WTC11 (cell line): ENCODE results near the gene MEGF6. TPM values are rescaled to one million over a fixed set of nuclear protein-coding genes. Genes with fewer than 3 reads are reported as not detected.

Experiments used
- ATAC-seq: fragments of 200-7000 bp; cut with Tn5 transposase; 2 replicates; pipeline ENCODE4 v1.10.0; 2021; ENCODE audit warnings: mild to moderate bottlenecking, moderate library complexity
- CTCF ChIA-PET: fragments of 300-600 bp; sonication (Branson Sonifier 250); formaldehyde crosslinking; loops from one replicate; lab custom pipeline; 2021; ENCODE audit warnings: antibody characterized with exemption; lab: Charles Lee
- POLR2A ChIA-PET: fragments of 350-600 bp; sonication (Branson Sonifier 250); formaldehyde crosslinking; loops from one replicate; lab custom pipeline; 2021; ENCODE audit warnings: antibody characterized with exemption; lab: Charles Lee
- DNase-seq: peaks from one replicate; pipeline ENCODE4 v3.0.0; 2021; ENCODE audit warnings: low spot score
- H3K27ac Mint-ChIP-seq: 2 replicates; pipeline ENCODE4 v1.8.0; 2021; ENCODE audit warnings: mixed read lengths
- H3K27me3 Mint-ChIP-seq: 2 replicates; pipeline ENCODE4 v1.8.0; 2021; ENCODE audit warnings: low read depth, mild to moderate bottlenecking, moderate library complexity, mixed read lengths
- H3K36me3 Mint-ChIP-seq: 2 replicates; pipeline ENCODE4 v1.8.0; 2021; ENCODE audit warnings: mixed read lengths
- H3K4me1 Mint-ChIP-seq: 2 replicates; pipeline ENCODE4 v1.8.0; 2022; ENCODE audit warnings: mixed read lengths
- H3K4me3 Mint-ChIP-seq: 2 replicates; pipeline ENCODE4 v1.8.0; 2021; ENCODE audit warnings: mild to moderate bottlenecking, moderate library complexity, mixed read lengths
- H3K9me3 Mint-ChIP-seq: 2 replicates; pipeline ENCODE4 v1.8.0; 2021; ENCODE audit warnings: mixed read lengths
- AR ChIP-seq: fragments of 250-450 bp; sonication (Bioruptor Pico); IDR thresholded peaks from 2 replicates; pipeline ENCODE4 v1.9.0; 2021; ENCODE audit warnings: mild to moderate bottlenecking
- E2F5 ChIP-seq: sonication (generic); formaldehyde crosslinking; IDR thresholded peaks from 2 replicates; pipeline ENCODE4 v1.8.1; 2022; ENCODE audit warnings: mild to moderate bottlenecking, moderate library complexity, missing genetic modification reagents
- ETV6 ChIP-seq: sonication (generic); formaldehyde crosslinking; IDR thresholded peaks from 2 replicates; pipeline ENCODE4 v1.8.1; 2022; ENCODE audit warnings: mild to moderate bottlenecking, missing genetic modification reagents
- FOXK1 ChIP-seq: sonication (generic); formaldehyde crosslinking; IDR thresholded peaks from 2 replicates; pipeline ENCODE4 v1.8.0; 2022; ENCODE audit warnings: mild to moderate bottlenecking, moderate library complexity, missing genetic modification reagents
- IRF2 ChIP-seq: sonication (generic); formaldehyde crosslinking; IDR thresholded peaks from 2 replicates; pipeline ENCODE4 v1.8.0; 2022; ENCODE audit warnings: low read depth, missing genetic modification reagents, borderline replicate concordance
- JAZF1 ChIP-seq: fragments of 250-450 bp; sonication (Bioruptor Pico); IDR thresholded peaks from 2 replicates; pipeline ENCODE4 v1.9.0; 2021; ENCODE audit warnings: moderate library complexity, mild to moderate bottlenecking, inconsistent platforms
- NFE2L1 ChIP-seq: sonication (generic); formaldehyde crosslinking; IDR thresholded peaks from 2 replicates; pipeline ENCODE4 v1.8.1; 2023; ENCODE audit warnings: missing genetic modification reagents
- NFYB ChIP-seq: sonication (generic); formaldehyde crosslinking; conservative IDR thresholded peaks from 2 replicates; pipeline ENCODE4 v1.8.0; 2022; ENCODE audit warnings: low read depth, missing genetic modification reagents
- NR2C2 ChIP-seq: sonication (generic); formaldehyde crosslinking; IDR thresholded peaks from 2 replicates; pipeline ENCODE4 v1.8.0; 2022; ENCODE audit warnings: mild to moderate bottlenecking, missing genetic modification reagents
- PRRX2 ChIP-seq: fragments of 250-450 bp; sonication (Bioruptor Pico); IDR thresholded peaks from 2 replicates; pipeline ENCODE4 v1.8.0; 2021; ENCODE audit warnings: mild to moderate bottlenecking
- SMAD4 ChIP-seq: sonication (generic); formaldehyde crosslinking; IDR thresholded peaks from 2 replicates; pipeline ENCODE4 v1.8.0; 2022; ENCODE audit warnings: mild to moderate bottlenecking, missing genetic modification reagents
- ZNF138 ChIP-seq: sonication (generic); formaldehyde crosslinking; conservative IDR thresholded peaks from 2 replicates; pipeline ENCODE4 v1.8.1; 2022; ENCODE audit warnings: mild to moderate bottlenecking, moderate library complexity, missing genetic modification reagents
- ZNF219 ChIP-seq: sonication (generic); formaldehyde crosslinking; IDR thresholded peaks from 2 replicates; pipeline ENCODE4 v1.8.0; 2023; ENCODE audit warnings: missing genetic modification reagents, mild to moderate bottlenecking, borderline replicate concordance
- ZNF317 ChIP-seq: sonication (generic); formaldehyde crosslinking; IDR thresholded peaks from 2 replicates; pipeline ENCODE4 v1.8.1; 2023; ENCODE audit warnings: low read depth, mild to moderate bottlenecking, moderate library complexity, missing genetic modification reagents, borderline replicate concordance
- ZNF416 ChIP-seq: fragments of 250-450 bp; sonication (Bioruptor Pico); IDR thresholded peaks from 2 replicates; pipeline ENCODE4 v1.9.0; 2021; ENCODE audit warnings: mild to moderate bottlenecking, inconsistent platforms
- ZNF425 ChIP-seq: fragments of 250-450 bp; sonication (Bioruptor Pico); conservative IDR thresholded peaks from 2 replicates; pipeline ENCODE4 v1.9.0; 2021; ENCODE audit warnings: mild to moderate bottlenecking
- total RNA-seq: library from RNA; stranded (reverse); gene quantifications from 3 replicates; pipeline ENCODE4 v1.2.3, GENCODE V29; 2021
- TF ChIP-seq, protein P1 (sequence below): fragments of 250-450 bp; sonication (Bioruptor Pico); IDR thresholded peaks from 2 replicates; pipeline ENCODE4 v1.9.0; 2021; ENCODE audit warnings: moderate library complexity, mild to moderate bottlenecking, inconsistent platforms, borderline replicate concordance
- TF ChIP-seq, protein P2 (sequence below): sonication (generic); formaldehyde crosslinking; IDR thresholded peaks from 2 replicates; pipeline ENCODE4 v1.8.0; 2022; ENCODE audit warnings: mild to moderate bottlenecking, missing genetic modification reagents
- TF ChIP-seq, protein P3 (sequence below): fragments of 250-450 bp; sonication (Bioruptor Pico); IDR thresholded peaks from 2 replicates; pipeline ENCODE4 v1.9.0; 2021; ENCODE audit warnings: mild to moderate bottlenecking
- TF ChIP-seq, protein P4 (sequence below): sonication (generic); formaldehyde crosslinking; conservative IDR thresholded peaks from 2 replicates; pipeline ENCODE4 v1.8.1; 2022; ENCODE audit warnings: mild to moderate bottlenecking, missing genetic modification reagents
- TF ChIP-seq, protein P5 (sequence below): sonication (generic); formaldehyde crosslinking; IDR thresholded peaks from 2 replicates; pipeline ENCODE4 v1.8.1; 2023; ENCODE audit warnings: mild to moderate bottlenecking, missing genetic modification reagents, moderate library complexity

The MEGF6 gene
- total RNA-seq, 1 experiment from 2014 or later, result 24.9 TPM

- TF ChIP-seq AR (CRISPR knock-in tag), result no peak
- no peak for TF ChIP-seq ZNF138 (CRISPR knock-in tag)
- TF ChIP-seq NFE2L1, result no peak
- TF ChIP-seq, protein P1, sequence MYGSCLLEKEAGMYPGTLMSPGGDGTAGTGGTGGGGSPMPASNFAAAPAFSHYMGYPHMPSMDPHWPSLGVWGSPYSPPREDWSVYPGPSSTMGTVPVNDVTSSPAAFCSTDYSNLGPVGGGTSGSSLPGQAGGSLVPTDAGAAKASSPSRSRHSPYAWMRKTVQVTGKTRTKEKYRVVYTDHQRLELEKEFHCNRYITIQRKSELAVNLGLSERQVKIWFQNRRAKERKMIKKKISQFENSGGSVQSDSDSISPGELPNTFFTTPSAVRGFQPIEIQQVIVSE, result no peak
- TF ChIP-seq ZNF219 (CRISPR knock-in tag), result no peak
- no peak for TF ChIP-seq JAZF1 (CRISPR knock-in tag)
- no peak for TF ChIP-seq ZNF416 (CRISPR knock-in tag)
- TF ChIP-seq NFYB (CRISPR knock-in tag), result no peak
- no peak for TF ChIP-seq NR2C2 (CRISPR knock-in tag)
- TF ChIP-seq, protein P2, sequence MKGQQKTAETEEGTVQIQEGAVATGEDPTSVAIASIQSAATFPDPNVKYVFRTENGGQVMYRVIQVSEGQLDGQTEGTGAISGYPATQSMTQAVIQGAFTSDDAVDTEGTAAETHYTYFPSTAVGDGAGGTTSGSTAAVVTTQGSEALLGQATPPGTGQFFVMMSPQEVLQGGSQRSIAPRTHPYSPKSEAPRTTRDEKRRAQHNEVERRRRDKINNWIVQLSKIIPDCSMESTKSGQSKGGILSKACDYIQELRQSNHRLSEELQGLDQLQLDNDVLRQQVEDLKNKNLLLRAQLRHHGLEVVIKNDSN, result no peak
- TF ChIP-seq E2F5, result no peak
- no peak for TF ChIP-seq SMAD4
- no peak for TF ChIP-seq ZNF317
- TF ChIP-seq, protein P3, sequence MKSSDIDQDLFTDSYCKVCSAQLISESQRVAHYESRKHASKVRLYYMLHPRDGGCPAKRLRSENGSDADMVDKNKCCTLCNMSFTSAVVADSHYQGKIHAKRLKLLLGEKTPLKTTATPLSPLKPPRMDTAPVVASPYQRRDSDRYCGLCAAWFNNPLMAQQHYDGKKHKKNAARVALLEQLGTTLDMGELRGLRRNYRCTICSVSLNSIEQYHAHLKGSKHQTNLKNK (CRISPR knock-in tag), result no peak
- TF ChIP-seq, protein P4, sequence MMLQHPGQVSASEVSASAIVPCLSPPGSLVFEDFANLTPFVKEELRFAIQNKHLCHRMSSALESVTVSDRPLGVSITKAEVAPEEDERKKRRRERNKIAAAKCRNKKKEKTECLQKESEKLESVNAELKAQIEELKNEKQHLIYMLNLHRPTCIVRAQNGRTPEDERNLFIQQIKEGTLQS (CRISPR knock-in tag), result no peak
Observed at GRCh38 chr1:3604468-3604974, 6.8 kb downstream of the MEGF6 start (continued).

GRCh38 chr1:3603571-3604467 lies 7.5 kb downstream of the MEGF6 start:
- H3K27ac Mint-ChIP-seq, result no peak overlapping the region
- no peak for DNase-seq
- H3K27me3 Mint-ChIP-seq, result no peaks in the 10 kb centered on the region
- TF ChIP-seq NR2C2 (CRISPR knock-in tag) (no peak), ETV6 (no peak), NFE2L1 (no peak), ZNF425 (CRISPR knock-in tag) (no peak), FOXK1 (CRISPR knock-in tag) (no peak), PRRX2 (no peak), IRF2 (CRISPR knock-in tag) (no peak)
- TF ChIP-seq, protein P5, sequence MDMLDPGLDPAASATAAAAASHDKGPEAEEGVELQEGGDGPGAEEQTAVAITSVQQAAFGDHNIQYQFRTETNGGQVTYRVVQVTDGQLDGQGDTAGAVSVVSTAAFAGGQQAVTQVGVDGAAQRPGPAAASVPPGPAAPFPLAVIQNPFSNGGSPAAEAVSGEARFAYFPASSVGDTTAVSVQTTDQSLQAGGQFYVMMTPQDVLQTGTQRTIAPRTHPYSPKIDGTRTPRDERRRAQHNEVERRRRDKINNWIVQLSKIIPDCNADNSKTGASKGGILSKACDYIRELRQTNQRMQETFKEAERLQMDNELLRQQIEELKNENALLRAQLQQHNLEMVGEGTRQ (CRISPR knock-in tag), result no peak
- no peaks in the 10 kb centered on the region for H3K36me3 Mint-ChIP-seq
- no peak for ATAC-seq
- peaks cover 3% of the 10 kb centered on the region; the same call in 1 of the 2 replicates for H3K4me1 Mint-ChIP-seq
- no peaks in the 10 kb centered on the region for H3K9me3 Mint-ChIP-seq
- ChIA-PET POLR2A (no interaction called here), CTCF (interaction anchor here (1.0 to 3.7 kb wide), 2 partner anchors 12 to 15 kb away, joined by 4 to 16 read pairs; no protein-coding TSS in a partner anchor)
- H3K4me3 Mint-ChIP-seq, result no peak overlapping the region
